Activated T-helper 17 cell treated with anti-CD3 and anti-CD28 coated beads, Interleukin-2, amount 50 U/mL, for 72 hours (primary cell): ENCODE data around the gene ARL11. TPM values are rescaled to one million over a fixed set of nuclear protein-coding genes. Genes with fewer than 3 reads are reported as not detected.

Experiments
- ATAC-seq: fragments of 150-1000 bp; cut with Tn5 transposase; replicated peaks from 2 replicates; pipeline ENCODE4 v1.10.0; 2021; ENCODE audit warnings: mild to moderate bottlenecking, moderate library complexity
- H3K27ac Mint-ChIP-seq: one replicate; pipeline ENCODE4 v1.8.0; 2022; ENCODE audit warnings: mixed read lengths
- H3K27me3 Mint-ChIP-seq: one replicate; pipeline ENCODE4 v1.8.0; 2022; ENCODE audit warnings: mixed read lengths
- H3K36me3 Mint-ChIP-seq: one replicate; pipeline ENCODE4 v1.8.0; 2022; ENCODE audit warnings: low read depth, mild to moderate bottlenecking, mixed read lengths
- H3K4me1 Mint-ChIP-seq: one replicate; pipeline ENCODE4 v1.8.0; 2022; ENCODE audit warnings: mixed read lengths
- H3K4me3 Mint-ChIP-seq: one replicate; pipeline ENCODE4 v1.8.0; 2022; ENCODE audit warnings: mild to moderate bottlenecking, mixed read lengths
- H3K9me3 Mint-ChIP-seq: one replicate; pipeline ENCODE4 v1.8.0; 2022; ENCODE audit warnings: mixed read lengths
- total RNA-seq, 2 donors: library from RNA; stranded (reverse); gene quantifications; one replicate each; pipeline ENCODE4 v1.2.3, GENCODE V29; 2022

ARL11 gene
- total RNA-seq, 2 donors from 2014 or later: 0.89 to 1.0 TPM

DNA sequence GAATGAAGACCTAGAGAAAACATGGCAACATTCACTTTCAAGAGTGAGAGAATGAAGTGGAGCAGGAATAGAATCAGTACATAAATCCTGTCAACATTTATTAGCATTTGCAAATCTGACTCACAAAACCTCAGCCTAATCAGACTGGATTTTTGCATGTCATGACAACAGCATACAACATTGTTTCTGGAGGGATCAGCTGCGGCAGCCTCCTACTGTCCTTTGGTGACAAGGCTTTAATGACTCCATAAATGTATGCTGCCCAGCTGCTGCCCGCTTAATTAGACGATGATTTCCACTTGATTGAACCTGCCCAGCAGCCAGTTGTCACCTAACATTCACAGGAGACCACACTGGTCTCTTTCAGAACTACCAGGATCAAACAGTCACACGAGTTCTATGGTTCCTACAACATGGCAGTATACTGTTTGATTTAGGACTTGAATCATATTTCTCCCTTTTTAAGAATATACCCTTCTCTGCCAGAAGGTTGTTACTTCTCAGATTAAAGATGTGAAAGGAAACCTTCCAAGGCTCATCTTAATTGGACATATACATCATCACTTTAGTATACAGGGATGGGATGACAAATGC, 53.6 kb downstream of the ARL11 start:
- Mint-ChIP-seq H3K4me1 (peaks cover 11% of the 10 kb centered on the region), H3K27me3 (no peaks in the 10 kb centered on the region), H3K36me3 (peaks cover 6% of the 10 kb centered on the region), H3K9me3 (no peaks in the 10 kb centered on the region), H3K4me3 (no peak overlapping the region), H3K27ac (no peak overlapping the region)
- ATAC-seq: no peak

Other genes starting within 250 kb of the ARL11 start
- gene CAB39L, start 184.4 kb upstream of the ARL11 start, total RNA-seq: 10 to 100 TPM in 1 of 2 donors, 1 to 10 TPM in 1; 5.1 to 13.8 TPM
- gene SETDB2, start 184.2 kb upstream of the ARL11 start, total RNA-seq: 10 to 100 TPM; 14.1 to 16.3 TPM
- 10 to 100 TPM; 64.5 to 94.8 TPM for gene PHF11, start 132.6 kb upstream of the ARL11 start, total RNA-seq
- 10 to 100 TPM; 16.0 to 16.6 TPM for gene RCBTB1, start 42.9 kb upstream of the ARL11 start, total RNA-seq
- gene EBPL, start 63.0 kb downstream of the ARL11 start, total RNA-seq: 10 to 100 TPM; 24.0 to 53.5 TPM
- 10 to 100 TPM; 20.3 to 49.5 TPM for gene KPNA3, start 164.2 kb downstream of the ARL11 start, total RNA-seq